ENCODE data around the gene LRRC75A.

DNA sequence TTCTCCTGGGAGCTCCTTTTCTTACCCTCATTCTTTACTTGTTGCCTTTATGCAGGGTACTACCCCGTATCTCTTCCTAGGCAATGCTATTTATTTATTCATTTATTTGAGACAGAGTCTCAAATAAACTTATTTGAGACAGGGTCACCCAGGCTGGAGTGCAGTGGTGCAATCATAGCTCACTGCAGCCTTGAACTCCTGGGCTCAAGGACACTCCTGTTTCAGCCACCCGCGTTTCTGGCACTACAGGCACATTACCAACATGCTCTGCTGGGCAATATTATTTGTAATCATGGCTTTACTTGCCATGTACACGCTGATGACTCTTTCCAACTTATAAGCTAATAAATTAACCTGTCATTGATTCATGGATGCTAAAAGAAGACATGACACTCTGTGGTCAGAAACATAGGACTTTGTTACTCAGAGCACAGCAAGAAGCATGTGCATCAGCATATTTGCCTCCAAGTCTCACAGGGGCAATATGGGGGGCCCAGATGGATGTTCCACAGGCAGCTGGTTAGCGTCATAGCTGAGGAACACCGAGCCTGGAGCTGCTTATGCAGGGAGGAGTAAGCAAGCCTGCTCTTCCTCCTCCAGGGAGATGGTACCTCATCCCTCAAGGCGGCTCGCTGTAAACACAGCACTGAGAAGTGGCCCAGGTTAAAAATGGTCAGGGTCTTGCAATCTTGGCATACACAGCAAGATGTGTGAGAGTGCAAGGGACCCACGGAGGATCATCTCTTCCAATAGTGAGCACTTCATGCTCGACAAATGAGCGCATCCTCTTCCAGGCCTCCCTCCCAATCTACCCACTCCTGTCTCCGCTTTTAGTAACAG, 4.2 kb upstream of the LRRC75A start:
- TF ChIP-seq, protein P1, sequence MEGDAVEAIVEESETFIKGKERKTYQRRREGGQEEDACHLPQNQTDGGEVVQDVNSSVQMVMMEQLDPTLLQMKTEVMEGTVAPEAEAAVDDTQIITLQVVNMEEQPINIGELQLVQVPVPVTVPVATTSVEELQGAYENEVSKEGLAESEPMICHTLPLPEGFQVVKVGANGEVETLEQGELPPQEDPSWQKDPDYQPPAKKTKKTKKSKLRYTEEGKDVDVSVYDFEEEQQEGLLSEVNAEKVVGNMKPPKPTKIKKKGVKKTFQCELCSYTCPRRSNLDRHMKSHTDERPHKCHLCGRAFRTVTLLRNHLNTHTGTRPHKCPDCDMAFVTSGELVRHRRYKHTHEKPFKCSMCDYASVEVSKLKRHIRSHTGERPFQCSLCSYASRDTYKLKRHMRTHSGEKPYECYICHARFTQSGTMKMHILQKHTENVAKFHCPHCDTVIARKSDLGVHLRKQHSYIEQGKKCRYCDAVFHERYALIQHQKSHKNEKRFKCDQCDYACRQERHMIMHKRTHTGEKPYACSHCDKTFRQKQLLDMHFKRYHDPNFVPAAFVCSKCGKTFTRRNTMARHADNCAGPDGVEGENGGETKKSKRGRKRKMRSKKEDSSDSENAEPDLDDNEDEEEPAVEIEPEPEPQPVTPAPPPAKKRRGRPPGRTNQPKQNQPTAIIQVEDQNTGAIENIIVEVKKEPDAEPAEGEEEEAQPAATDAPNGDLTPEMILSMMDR (IDR thresholded peaks at IDR 0.05): no peak
- TF ChIP-seq POLR2AphosphoS5 (IDR thresholded peaks at IDR 0.05): no peak

All from prostate gland (tissue), 2 donors.